ENCODE measurements around the gene UGT3A1. TPM values are rescaled to one million over a fixed set of nuclear protein-coding genes. Genes with fewer than 3 reads are reported as not detected.

UGT3A1 gene
- total and polyA plus RNA-seq, 2 donors (not counting 1 experiment from before 2014, with no cell fraction given) = not detected

DNA sequence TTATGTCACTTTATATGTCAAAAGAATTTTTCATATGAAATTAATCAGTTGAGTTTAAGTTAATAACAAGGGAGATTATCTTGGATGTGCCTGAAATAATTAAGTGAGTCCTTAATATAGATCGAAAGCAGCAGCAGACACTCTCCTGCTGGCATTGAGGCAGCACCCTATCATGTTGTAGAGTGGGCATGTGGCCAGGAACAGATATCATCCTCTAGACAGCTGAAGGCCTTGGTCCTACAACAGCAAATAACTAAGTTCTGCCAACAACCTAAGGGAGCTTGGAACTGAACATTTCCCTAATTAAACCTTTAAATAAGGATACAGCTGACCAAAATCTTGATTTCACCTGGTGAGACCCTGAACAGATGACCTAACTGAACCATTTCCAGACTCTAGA is 25.8 kb upstream of the UGT3A1 start:
- H3K4me2 ChIP-seq (ENCODE audit: extremely low read depth, insufficient read depth, low read length) = no peak overlapping the region
- no peak overlapping the region for H3K9ac ChIP-seq (ENCODE audit: insufficient read depth, low read length)
- H4K20me1 ChIP-seq (ENCODE audit: control insufficient read depth, extremely low read depth, insufficient read depth, low read length) = no peaks in the 10 kb centered on the region
- no peak for DNase-seq (ENCODE audit: low read depth in 2 of 2)
- TF ChIP-seq, protein P1, sequence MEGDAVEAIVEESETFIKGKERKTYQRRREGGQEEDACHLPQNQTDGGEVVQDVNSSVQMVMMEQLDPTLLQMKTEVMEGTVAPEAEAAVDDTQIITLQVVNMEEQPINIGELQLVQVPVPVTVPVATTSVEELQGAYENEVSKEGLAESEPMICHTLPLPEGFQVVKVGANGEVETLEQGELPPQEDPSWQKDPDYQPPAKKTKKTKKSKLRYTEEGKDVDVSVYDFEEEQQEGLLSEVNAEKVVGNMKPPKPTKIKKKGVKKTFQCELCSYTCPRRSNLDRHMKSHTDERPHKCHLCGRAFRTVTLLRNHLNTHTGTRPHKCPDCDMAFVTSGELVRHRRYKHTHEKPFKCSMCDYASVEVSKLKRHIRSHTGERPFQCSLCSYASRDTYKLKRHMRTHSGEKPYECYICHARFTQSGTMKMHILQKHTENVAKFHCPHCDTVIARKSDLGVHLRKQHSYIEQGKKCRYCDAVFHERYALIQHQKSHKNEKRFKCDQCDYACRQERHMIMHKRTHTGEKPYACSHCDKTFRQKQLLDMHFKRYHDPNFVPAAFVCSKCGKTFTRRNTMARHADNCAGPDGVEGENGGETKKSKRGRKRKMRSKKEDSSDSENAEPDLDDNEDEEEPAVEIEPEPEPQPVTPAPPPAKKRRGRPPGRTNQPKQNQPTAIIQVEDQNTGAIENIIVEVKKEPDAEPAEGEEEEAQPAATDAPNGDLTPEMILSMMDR (conservative IDR thresholded peaks at IDR 0.05 in 1 of 2, IDR thresholded peaks at IDR 0.05 in 1 of 2; ENCODE audit: low read depth in 1 of 2, low read length in 2 of 2) = no peak
- no peak for TF ChIP-seq EZH2 (IDR thresholded peaks at IDR 0.05; ENCODE audit: low read length, missing control alignments)
- H3K27ac ChIP-seq (ENCODE audit: insufficient read depth, low read length) = no peak overlapping the region
- no peak overlapping the region for H2AFZ ChIP-seq (ENCODE audit: low read length)
- H3K9me3 ChIP-seq (ENCODE audit: control insufficient read depth, insufficient read depth, low read depth, low read length) = no peaks in the 10 kb centered on the region
- no peaks in the 10 kb centered on the region for H3K79me2 ChIP-seq (ENCODE audit: control insufficient read depth, insufficient read depth, low read length)
- H3K4me1 ChIP-seq (ENCODE audit: control insufficient read depth, extremely low read depth, insufficient read depth, low read length) = no peaks in the 10 kb centered on the region
- H3K4me3 ChIP-seq (replicated peaks in 1 of 4; ENCODE audit: control extremely low read depth in 1 of 4, insufficient read depth in 1 of 4, low read depth in 3 of 4, low read length in 4 of 4) = no peak overlapping the region
- no peaks in the 10 kb centered on the region for H3K27me3 ChIP-seq (ENCODE audit: control insufficient read depth, insufficient read depth, low read length)
- no peaks in the 10 kb centered on the region for H3K36me3 ChIP-seq (ENCODE audit: control insufficient read depth, insufficient read depth, low read length)

DNA sequence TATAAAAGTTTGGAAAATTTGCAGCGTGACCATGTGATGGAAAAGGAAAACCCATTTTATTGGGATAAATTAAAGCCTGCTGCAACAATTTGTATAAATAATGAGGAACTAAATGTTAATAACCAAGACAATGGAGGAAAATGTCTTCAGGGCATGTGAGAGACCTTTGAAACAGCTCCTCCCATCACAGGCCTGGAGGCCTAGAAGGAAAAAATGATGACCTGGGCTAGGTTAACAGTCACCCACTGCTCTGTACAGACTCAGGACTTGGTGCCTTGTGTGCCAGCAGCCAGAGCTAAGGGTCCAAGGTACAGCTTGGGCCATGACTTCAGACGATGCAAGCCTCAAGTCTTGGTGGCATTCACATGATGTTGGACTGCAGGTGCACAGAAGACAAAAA is 22.0 kb upstream of the UGT3A1 start:
- Histone ChIP-seq H3K9me3 (ENCODE audit: control insufficient read depth, insufficient read depth, low read depth, low read length) (no peaks in the 10 kb centered on the region), H3K9ac (ENCODE audit: insufficient read depth, low read length) (no peak overlapping the region), H3K4me3 (replicated peaks in 1 of 4; ENCODE audit: control extremely low read depth in 1 of 4, insufficient read depth in 1 of 4, low read depth in 3 of 4, low read length in 4 of 4) (no peak overlapping the region), H3K27me3 (ENCODE audit: control insufficient read depth, insufficient read depth, low read length) (no peaks in the 10 kb centered on the region), H3K4me2 (ENCODE audit: extremely low read depth, insufficient read depth, low read length) (no peak overlapping the region), H3K36me3 (ENCODE audit: control insufficient read depth, insufficient read depth, low read length) (no peaks in the 10 kb centered on the region), H4K20me1 (ENCODE audit: control insufficient read depth, extremely low read depth, insufficient read depth, low read length) (no peaks in the 10 kb centered on the region), H3K79me2 (ENCODE audit: control insufficient read depth, insufficient read depth, low read length) (no peaks in the 10 kb centered on the region), H2AFZ (ENCODE audit: low read length) (no peak overlapping the region), H3K27ac (ENCODE audit: insufficient read depth, low read length) (no peak overlapping the region), H3K4me1 (ENCODE audit: control insufficient read depth, extremely low read depth, insufficient read depth, low read length) (no peaks in the 10 kb centered on the region)
- TF ChIP-seq, protein P1 (conservative IDR thresholded peaks at IDR 0.05 in 1 of 2, IDR thresholded peaks at IDR 0.05 in 1 of 2; ENCODE audit: low read depth in 1 of 2, low read length in 2 of 2) = no peak
- TF ChIP-seq EZH2 (IDR thresholded peaks at IDR 0.05; ENCODE audit: low read length, missing control alignments) = no peak
- DNase-seq (ENCODE audit: low read depth in 2 of 2) = no peak

DNA sequence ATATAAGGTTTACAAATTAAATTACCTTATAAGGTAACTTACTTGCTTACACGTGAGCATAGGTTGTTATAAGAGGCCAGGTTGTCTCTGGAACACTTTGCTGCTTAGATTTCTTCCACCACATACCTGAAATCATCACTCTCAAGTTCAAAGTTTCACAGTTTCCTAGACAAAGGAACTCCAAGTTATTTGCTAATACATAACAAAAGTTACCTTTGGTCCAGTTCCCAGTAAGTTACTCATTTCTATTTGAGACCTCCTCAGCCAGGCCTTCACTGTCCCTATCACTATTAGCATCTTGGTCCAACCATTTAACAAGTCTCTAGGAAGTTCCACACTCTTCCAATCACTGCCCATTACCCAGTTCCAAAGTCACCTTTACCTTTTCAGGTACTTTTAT is 18.5 kb upstream of the UGT3A1 start:
- no peak overlapping the region for H3K4me2 ChIP-seq (ENCODE audit: extremely low read depth, insufficient read depth, low read length)
- no peak overlapping the region for H3K4me3 ChIP-seq (replicated peaks in 1 of 4; ENCODE audit: control extremely low read depth in 1 of 4, insufficient read depth in 1 of 4, low read depth in 3 of 4, low read length in 4 of 4)
- H3K9me3 ChIP-seq (ENCODE audit: control insufficient read depth, insufficient read depth, low read depth, low read length) = no peaks in the 10 kb centered on the region
- TF ChIP-seq, protein P1 (conservative IDR thresholded peaks at IDR 0.05 in 1 of 2, IDR thresholded peaks at IDR 0.05 in 1 of 2; ENCODE audit: low read depth in 1 of 2, low read length in 2 of 2) = no peak
- TF ChIP-seq EZH2 (IDR thresholded peaks at IDR 0.05; ENCODE audit: low read length, missing control alignments) = no peak
- H3K27me3 ChIP-seq (ENCODE audit: control insufficient read depth, insufficient read depth, low read length) = no peaks in the 10 kb centered on the region
- H3K27ac ChIP-seq (ENCODE audit: insufficient read depth, low read length) = no peak overlapping the region
- H2AFZ ChIP-seq (ENCODE audit: low read length) = no peak overlapping the region
- no peaks in the 10 kb centered on the region for H3K4me1 ChIP-seq (ENCODE audit: control insufficient read depth, extremely low read depth, insufficient read depth, low read length)
- no peaks in the 10 kb centered on the region for H3K79me2 ChIP-seq (ENCODE audit: control insufficient read depth, insufficient read depth, low read length)
- H3K9ac ChIP-seq (ENCODE audit: insufficient read depth, low read length) = no peak overlapping the region
- H3K36me3 ChIP-seq (ENCODE audit: control insufficient read depth, insufficient read depth, low read length) = no peaks in the 10 kb centered on the region
- DNase-seq (ENCODE audit: low read depth in 2 of 2) = no peak
- H4K20me1 ChIP-seq (ENCODE audit: control insufficient read depth, extremely low read depth, insufficient read depth, low read length) = no peaks in the 10 kb centered on the region
